Osteoblast (primary cell): ENCODE data around the gene KIAA1671. TPM values are rescaled to one million over a fixed set of nuclear protein-coding genes. Genes with fewer than 3 reads are reported as not detected.

ENCODE experiments used
- DNase-seq: peaks from one replicate; pipeline ENCODE4 v3.0.0; 2011; ENCODE audit warnings: low spot score, mixed read lengths; ENCODE audit not compliant: insufficient read length; ENCODE audit errors: missing footprints
- H2AFZ ChIP-seq: 2 replicates; pipeline ENCODE4 v1.6.0; 2011; ENCODE audit warnings: mild to moderate bottlenecking, low read length
- H3K27ac ChIP-seq: 2 replicates; pipeline ENCODE4 v1.5.1; 2011; ENCODE audit warnings: mild to moderate bottlenecking, low read depth, low read length, moderate library complexity
- H3K27me3 ChIP-seq: 2 replicates; pipeline ENCODE4 v1.6.0; 2012; ENCODE audit warnings: mild to moderate bottlenecking, control low read depth, inconsistent platforms, low read length, moderate library complexity; ENCODE audit not compliant: insufficient read depth
- H3K36me3 ChIP-seq: 2 replicates; pipeline ENCODE4 v1.5.1; 2011; ENCODE audit warnings: mild to moderate bottlenecking, low read length, control low read depth, moderate library complexity; ENCODE audit not compliant: insufficient read depth
- H3K4me1 ChIP-seq: 2 replicates; pipeline ENCODE4 v1.5.1; 2011; ENCODE audit warnings: mild to moderate bottlenecking, low read length, control low read depth, moderate library complexity; ENCODE audit not compliant: insufficient read depth
- H3K4me2 ChIP-seq: 2 replicates; pipeline ENCODE4 v1.6.0; 2011; ENCODE audit warnings: mild to moderate bottlenecking, low read length; ENCODE audit not compliant: insufficient read depth
- H3K4me3 ChIP-seq: fragments of 200-600 bp; sonication (generic); 3 replicates; pipeline ENCODE4 v1.5.1; 2012; ENCODE audit warnings: mild to moderate bottlenecking, low read length, inconsistent platforms; ENCODE audit not compliant: insufficient read depth
- H3K79me2 ChIP-seq: 2 replicates; pipeline ENCODE4 v1.6.0; 2012; ENCODE audit warnings: mild to moderate bottlenecking, low read length, control low read depth, inconsistent platforms; ENCODE audit not compliant: insufficient read depth
- H3K9me3 ChIP-seq: 2 replicates; pipeline ENCODE4 v1.5.1; 2011; ENCODE audit warnings: low read depth, low read length, control low read depth
- H4K20me1 ChIP-seq: 2 replicates; pipeline ENCODE4 v1.6.0; 2012; ENCODE audit warnings: mild to moderate bottlenecking, low read length, control low read depth; ENCODE audit not compliant: insufficient read depth
- CTCF ChIP-seq: IDR thresholded peaks from 2 replicates; pipeline ENCODE4 v1.5.1; 2011; ENCODE audit warnings: mild to moderate bottlenecking, low read depth, low read length, moderate library complexity; ENCODE audit errors: extremely low read depth
- total RNA-seq: library from RNA; depleted of rRNA; stranded (reverse); fragments of >200 nt; gene quantifications from 2 replicates; pipeline ENCODE4 v1.2.3, GENCODE V29; 2012

Gene KIAA1671
- total RNA-seq, 1 donor = 16.6 TPM

- no peaks in the 10 kb centered on the region for H3K4me1 ChIP-seq
- no peak for TF ChIP-seq CTCF
- H4K20me1 ChIP-seq = no peaks in the 10 kb centered on the region
- DNase-seq = no peak
- H3K27ac ChIP-seq = no peak overlapping the region
- no peaks in the 10 kb centered on the region for H3K36me3 ChIP-seq
- no peak overlapping the region for H2AFZ ChIP-seq
- no peaks in the 10 kb centered on the region for H3K9me3 ChIP-seq
- H3K79me2 ChIP-seq = no peaks in the 10 kb centered on the region
- H3K4me2 ChIP-seq = no peak overlapping the region
- no peak overlapping the region for H3K4me3 ChIP-seq
- H3K27me3 ChIP-seq = no peaks in the 10 kb centered on the region
Observed at GRCh38 chr22:25019427-25020184, 67.1 kb downstream of the KIAA1671 start.

GRCh38 chr22:25021409-25021808 lies 68.9 kb downstream of the KIAA1671 start:
- DNase-seq = no peak
- peaks cover 3% of the 10 kb centered on the region for H3K79me2 ChIP-seq
- no peak overlapping the region for H3K4me3 ChIP-seq
- H3K36me3 ChIP-seq = no peaks in the 10 kb centered on the region
- no peak for TF ChIP-seq CTCF
- peaks cover 13% of the 10 kb centered on the region for H3K4me1 ChIP-seq
- no peaks in the 10 kb centered on the region for H4K20me1 ChIP-seq
- H3K4me2 ChIP-seq = no peak overlapping the region
- no peaks in the 10 kb centered on the region for H3K27me3 ChIP-seq
- no peak overlapping the region for H3K27ac ChIP-seq
- no peaks in the 10 kb centered on the region for H3K9me3 ChIP-seq
- H2AFZ ChIP-seq = no peak overlapping the region

- Histone ChIP-seq H3K9me3 (no peaks in the 10 kb centered on the region), H2AFZ (no peak overlapping the region), H3K4me3 (no peak overlapping the region), H3K27ac (no peak overlapping the region), H4K20me1 (no peaks in the 10 kb centered on the region), H3K36me3 (no peaks in the 10 kb centered on the region), H3K4me2 (no peak overlapping the region), H3K4me1 (peaks cover 19% of the 10 kb centered on the region), H3K79me2 (peaks cover 3% of the 10 kb centered on the region), H3K27me3 (no peaks in the 10 kb centered on the region)
- DNase-seq = peak; percentile 8
- TF ChIP-seq CTCF = no peak
Observed at GRCh38 chr22:25021976-25022711, 69.6 kb downstream of the KIAA1671 start.

GRCh38 chr22:25023879-25024278 lies 71.4 kb downstream of the KIAA1671 start:
- Histone ChIP-seq H3K4me1 (peaks cover 19% of the 10 kb centered on the region), H3K27ac (no peak overlapping the region), H3K79me2 (peaks cover 3% of the 10 kb centered on the region), H3K36me3 (no peaks in the 10 kb centered on the region), H3K27me3 (no peaks in the 10 kb centered on the region), H3K9me3 (no peaks in the 10 kb centered on the region), H2AFZ (no peak overlapping the region), H4K20me1 (no peaks in the 10 kb centered on the region), H3K4me2 (no peak overlapping the region), H3K4me3 (no peak overlapping the region)
- DNase-seq = no peak
- TF ChIP-seq CTCF = no peak
